Esophagus muscularis mucosa (tissue), 4 donors: ENCODE measurements around the gene RHBDL1. TPM values are rescaled to one million over a fixed set of nuclear protein-coding genes. Genes with fewer than 3 reads are reported as not detected.

Experiments used
- DNase-seq: peaks from one replicate; pipeline ENCODE4 v3.0.0-alpha.2; 2017; ENCODE audit errors: extremely low spot score
- H3K27ac ChIP-seq, 4 donors: fragments of 200-600 bp; sonication (generic); replicated peaks in 1 of 4; 1 replicate in 3 of 4; 2 replicates in 1 of 4; pipeline ENCODE4 v1.5.1; 2016 to 2019; ENCODE audit warnings: mild to moderate bottlenecking in 1 of 4
- H3K27me3 ChIP-seq, 4 donors: fragments of 200-600 bp; sonication (generic); one replicate each; pipeline versions ENCODE4 v1.5.1 to v1.6.0; 2016 to 2019
- H3K36me3 ChIP-seq, 4 donors: fragments of 200-600 bp; sonication (generic); one replicate each; pipeline ENCODE4 v1.5.1; 2016 to 2019
- H3K4me1 ChIP-seq, 4 donors: fragments of 200-600 bp; sonication (generic); one replicate each; pipeline ENCODE4 v1.5.1; 2016 to 2019
- H3K4me3 ChIP-seq, 4 donors: fragments of 200-600 bp; sonication (generic); 1 replicate in 2 of 4; 2 replicates in 2 of 4; pipeline ENCODE4 v1.5.1; 2016 to 2019; ENCODE audit warnings: mild to moderate bottlenecking in 4 of 4, moderate library complexity in 1 of 4
- H3K9me3 ChIP-seq, 4 donors: fragments of 200-600 bp; sonication (generic); 1 replicate in 3 of 4; 2 replicates in 1 of 4; pipeline ENCODE4 v1.5.1; 2016 to 2019
- CTCF ChIP-seq, 3 experiments: fragments of 200-600 bp in 2 of 3; fragments of 450-650 bp in 1 of 3; sonication (generic) in 2 of 3; IDR thresholded peaks; one replicate each; pipeline ENCODE4 v1.5.1; 2017 to 2019; ENCODE audit warnings: antibody characterized with exemption in 3 of 3, mild to moderate bottlenecking in 2 of 3, moderate library complexity in 1 of 3
- EP300 ChIP-seq: sonication (generic); formaldehyde crosslinking; IDR thresholded peaks from one replicate; pipeline ENCODE4 v1.6.1; 2017; ENCODE audit warnings: antibody characterized with exemption
- POLR2A ChIP-seq: fragments of 450-650 bp; IDR thresholded peaks from one replicate; pipeline ENCODE4 v1.6.1; 2017; ENCODE audit warnings: antibody characterized with exemption, moderate library complexity, mild to moderate bottlenecking, low read depth
- POLR2AphosphoS5 ChIP-seq, 2 donors: sonication (generic); formaldehyde crosslinking; IDR thresholded peaks; one replicate each; pipeline ENCODE4 v1.6.1; 2017; ENCODE audit warnings: antibody characterized with exemption in 2 of 2
- WGBS: methylation state at CpG from one replicate; pipeline ENCODE4 v1.1.5; 2018; 5-methylcytosine and 5-hydroxymethylcytosine counted together
- intact Hi-C: fragments of 100-400 bp; cut with DNase I; formaldehyde crosslinking; loops from one replicate; pipeline ENCODE4 v1.15.1; 2023
- total RNA-seq, 4 donors: library from RNA; depleted of rRNA; stranded (reverse); fragments of >200 nt; gene quantifications; one replicate each; pipeline versions ENCODE4 v1.1.0 to v1.2.1, GENCODE V29; 2016

RHBDL1 gene
- total RNA-seq, 4 donors from 2014 or later: 0.17 to 2.0 (median 0.66) TPM

- Histone ChIP-seq H3K4me1 (peaks cover 9 to 44% (median 32%) of the 10 kb centered on the region in 4 donors), H3K27me3 (peaks cover 0 to 99% (median 84%) of the 10 kb centered on the region in 4 donors), H3K9me3 (no peaks in the 10 kb centered on the region), H3K27ac (no peak overlapping the region), H3K4me3 (no peak overlapping the region), H3K36me3 (no peaks in the 10 kb centered on the region)
- intact Hi-C loops: no loop called here
- DNase-seq: no peak
- 35% methylated on average over 14 of the region's 14 CpGs for WGBS
- TF ChIP-seq CTCF (IDR thresholded peaks at IDR 0.05) (no peak), POLR2A (no peak), EP300 (no peak), POLR2AphosphoS5 (IDR thresholded peaks at IDR 0.05) (no peak)
Measured at GRCh38 chr16:707062-707538, 31.6 kb downstream of the RHBDL1 start.

GRCh38 chr16:708019-708418, 32.5 kb downstream of the RHBDL1 start:
- WGBS: 64% methylated on average over 3 of the region's 3 CpGs
- Histone ChIP-seq H3K27me3 (peaks cover 0 to 93% (median 75%) of the 10 kb centered on the region in 4 donors), H3K9me3 (no peaks in the 10 kb centered on the region), H3K4me3 (no peak overlapping the region), H3K4me1 (peaks cover 9 to 46% (median 38%) of the 10 kb centered on the region in 4 donors), H3K36me3 (no peaks in the 10 kb centered on the region), H3K27ac (no peak overlapping the region)
- no peak for DNase-seq
- TF ChIP-seq POLR2AphosphoS5 (IDR thresholded peaks at IDR 0.05): no peak
- TF ChIP-seq EP300: no peak
- no peak for TF ChIP-seq POLR2A
- TF ChIP-seq CTCF (IDR thresholded peaks at IDR 0.05): no peak
- intact Hi-C loops: no loop called here

- H3K27ac ChIP-seq: no peak overlapping the region
- H3K36me3 ChIP-seq: no peaks in the 10 kb centered on the region
- DNase-seq: no peak
- no peaks in the 10 kb centered on the region for H3K9me3 ChIP-seq
- TF ChIP-seq POLR2AphosphoS5 (IDR thresholded peaks at IDR 0.05): no peak
- no peak for TF ChIP-seq POLR2A
- TF ChIP-seq EP300: no peak
- no peak for TF ChIP-seq CTCF (IDR thresholded peaks at IDR 0.05)
- 86% methylated on average over 2 of the region's 4 CpGs for WGBS
- peaks cover 0 to 88% (median 66%) of the 10 kb centered on the region in 4 donors for H3K27me3 ChIP-seq
- intact Hi-C loops: no loop called here
- no peak overlapping the region for H3K4me3 ChIP-seq
- H3K4me1 ChIP-seq: peaks cover 9 to 46% (median 39%) of the 10 kb centered on the region in 4 donors
Measured at GRCh38 chr16:708959-709358, 33.5 kb downstream of the RHBDL1 start.

GRCh38 chr16:709566-710499, 34.4 kb downstream of the RHBDL1 start:
- intact Hi-C loops: loop anchor here (2.0 kb wide), 1 partner anchor 33 kb away; no protein-coding TSS in a partner anchor
- peaks cover 0 to 82% (median 58%) of the 10 kb centered on the region in 4 donors for H3K27me3 ChIP-seq
- TF ChIP-seq POLR2A (no peak), POLR2AphosphoS5 (IDR thresholded peaks at IDR 0.05) (no peak), CTCF (IDR thresholded peaks at IDR 0.05) (no peak)
- 43% methylated on average over 12 of the region's 30 CpGs for WGBS
- H3K9me3 ChIP-seq: no peaks in the 10 kb centered on the region
- no peak overlapping the region for H3K27ac ChIP-seq
- H3K4me3 ChIP-seq: no peak overlapping the region
- H3K4me1 ChIP-seq: peaks cover 15 to 54% (median 46%) of the 10 kb centered on the region in 4 donors
- H3K36me3 ChIP-seq: no peaks in the 10 kb centered on the region
- no peak for DNase-seq
